CD4-positive, alpha-beta T cell treated with Interleukin-17A for 4 hours (primary cell): Measurements from ENCODE around the gene TMEM163.
"Not testable (repeated sequence)": the region's sequence is repeated elsewhere in the genome, so short reads cannot be mapped to it uniquely, and the experiment has no call there.

Source experiments
- DNase-seq: peaks from one replicate; pipeline ENCODE4 v3.0.0-alpha.2; 2020; ENCODE audit warnings: mixed read lengths

TMEM163 gene

DNA sequence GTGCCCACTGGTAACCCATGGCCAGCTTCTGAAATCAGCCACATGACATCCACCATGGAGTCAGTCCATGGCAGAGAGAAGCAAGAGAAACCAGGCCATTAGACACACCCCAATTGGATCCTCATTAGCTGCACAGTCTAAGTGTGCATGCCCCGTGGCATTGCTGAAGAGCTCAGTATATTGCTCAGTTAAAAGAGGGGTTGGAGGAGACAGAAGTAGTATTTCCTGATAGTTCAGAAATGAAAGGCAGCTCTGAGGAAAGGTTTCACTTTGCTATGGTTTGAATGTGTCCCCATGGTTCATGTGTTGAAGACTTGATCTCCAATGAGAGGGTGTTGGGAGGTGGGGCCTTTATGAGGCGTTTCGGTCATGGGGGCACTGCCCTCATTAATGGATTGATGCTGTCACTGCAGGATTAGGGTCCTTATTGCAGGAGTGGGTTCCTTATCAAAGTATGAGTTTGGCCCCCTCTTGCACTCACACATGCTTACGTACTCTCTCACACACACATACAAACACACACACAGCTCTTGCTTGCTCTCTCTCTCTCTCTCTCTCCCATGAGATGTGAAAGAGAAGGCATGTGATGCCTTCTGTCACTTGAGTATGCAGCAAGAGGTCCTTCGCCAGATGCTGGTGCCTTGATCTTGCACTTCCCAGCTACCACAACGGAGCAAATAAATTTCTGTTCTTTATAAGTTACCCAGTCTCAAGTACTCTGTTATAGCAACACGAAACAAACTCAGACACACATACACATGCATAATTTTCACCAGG lies 58.0 kb downstream of the TMEM163 start:
- no peak for DNase-seq

- no peak for DNase-seq
Measured at GRCh38 chr2:134659724-134660123, 59.1 kb downstream of the TMEM163 start.

- peak; percentile 62 for DNase-seq
Measured at GRCh38 chr2:134657650-134658250, 61.0 kb downstream of the TMEM163 start.

GRCh38 chr2:134656391-134656790 lies 62.4 kb downstream of the TMEM163 start:
- not testable (repeated sequence) for DNase-seq

DNA sequence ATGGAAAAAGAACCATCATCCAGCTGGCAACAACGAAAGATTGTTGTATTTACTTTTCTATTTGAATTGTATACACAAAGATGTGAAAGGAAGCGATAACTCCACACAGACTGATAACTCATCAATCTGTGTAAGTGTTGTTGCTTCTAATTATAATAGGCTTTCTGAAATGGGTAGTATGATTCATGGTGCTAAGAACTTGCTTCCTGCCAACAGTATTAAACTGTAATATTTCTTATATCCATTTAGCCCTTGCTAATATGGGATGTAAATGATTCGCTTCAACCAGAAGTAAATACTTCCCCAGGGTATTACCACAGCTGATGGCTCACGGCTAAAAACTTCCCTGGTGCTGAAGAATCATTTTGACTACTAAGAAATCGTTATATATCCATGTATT lies 70.2 kb downstream of the TMEM163 start:
- DNase-seq, result no peak

GRCh38 chr2:134647607-134648256 lies 71.1 kb downstream of the TMEM163 start:
- no peak for DNase-seq

- DNase-seq, result no peak
Measured at GRCh38 chr2:134642938-134643337, 75.9 kb downstream of the TMEM163 start.

DNA sequence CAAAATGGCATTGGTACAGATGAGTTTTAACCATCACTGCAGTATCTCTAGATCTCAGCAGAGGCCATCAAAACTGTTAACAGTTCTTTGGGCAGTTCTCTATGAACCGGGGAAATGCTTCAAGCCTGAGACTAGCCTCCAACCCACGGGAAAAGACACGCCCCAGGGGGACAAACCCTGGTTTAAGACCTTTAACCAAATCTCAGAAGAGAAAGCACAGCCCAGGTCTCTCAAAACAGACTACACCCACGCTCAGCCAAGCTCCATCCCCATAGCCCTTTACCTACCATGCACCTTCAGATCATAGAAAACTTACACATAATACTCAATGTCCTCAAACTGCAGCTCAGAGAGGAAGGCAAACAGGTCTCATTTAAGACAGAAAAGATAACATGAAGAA lies 78.3 kb downstream of the TMEM163 start:
- DNase-seq, result no peak

DNA sequence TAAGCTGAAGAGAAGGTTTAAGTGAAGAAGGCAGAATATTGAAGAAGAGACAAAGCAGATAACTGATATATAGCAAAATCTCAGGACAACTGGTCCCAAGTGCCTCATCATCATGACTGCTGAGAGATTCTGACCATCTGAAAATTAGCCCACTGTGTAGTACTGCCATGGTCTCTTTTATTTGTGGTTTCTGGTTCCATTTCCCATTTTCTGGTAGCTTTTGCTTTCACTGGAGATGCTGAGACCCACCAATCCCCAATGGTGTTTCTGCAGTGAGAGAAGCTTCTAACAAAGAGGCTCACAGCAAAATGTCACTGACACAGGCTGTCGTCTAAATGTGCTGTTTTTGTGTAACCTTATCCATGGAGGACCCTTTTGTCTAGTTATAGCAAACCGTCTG lies 79.5 kb downstream of the TMEM163 start:
- no peak for DNase-seq

- no peak for DNase-seq
Measured at GRCh38 chr2:134636714-134637113, 82.1 kb downstream of the TMEM163 start.

- peak; percentile 11 for DNase-seq
Measured at GRCh38 chr2:134634054-134634753, 84.6 kb downstream of the TMEM163 start.

GRCh38 chr2:134630504-134631159 lies 88.2 kb downstream of the TMEM163 start:
- DNase-seq, result no peak

DNA sequence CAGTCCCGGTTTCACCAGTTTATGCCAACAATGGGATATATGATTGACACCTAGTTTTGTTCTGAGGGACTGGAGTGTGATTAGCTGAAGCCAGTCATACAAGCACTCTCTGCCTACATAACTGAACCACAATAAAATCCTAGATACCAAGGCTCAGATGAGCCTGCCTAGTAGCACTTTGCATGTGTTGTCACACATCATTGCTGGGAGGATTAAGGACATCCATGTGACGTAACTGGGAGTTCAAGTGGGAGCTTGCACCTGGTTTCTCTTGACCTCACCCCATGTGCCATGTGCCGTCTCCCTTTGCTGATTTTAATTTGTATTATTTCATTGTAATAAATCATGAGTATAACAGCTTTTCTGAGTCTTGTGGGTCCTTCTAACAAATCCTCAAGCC lies 90.3 kb downstream of the TMEM163 start:
- DNase-seq, result no peak

- no peak for DNase-seq
Measured at GRCh38 chr2:134626781-134627180, 92.0 kb downstream of the TMEM163 start.

DNA sequence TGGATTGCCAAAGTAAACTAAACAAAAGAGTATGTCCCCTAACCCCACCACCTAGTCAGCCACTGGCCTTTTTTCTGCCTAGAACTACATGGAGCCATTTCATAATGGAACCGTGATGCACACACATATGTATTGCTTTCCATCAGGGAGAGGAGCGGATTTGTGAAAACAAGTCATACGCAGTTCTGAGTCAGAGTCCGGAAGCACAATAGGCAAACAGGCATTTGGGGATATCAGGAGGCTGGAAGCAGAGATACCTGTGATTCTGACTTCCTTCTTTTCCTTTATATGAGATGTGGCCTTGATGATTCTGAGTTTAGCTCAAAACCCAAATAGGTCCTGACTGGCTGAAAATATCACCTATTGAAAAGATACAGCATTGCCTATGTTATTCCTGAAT lies 93.5 kb downstream of the TMEM163 start:
- no peak for DNase-seq

DNA sequence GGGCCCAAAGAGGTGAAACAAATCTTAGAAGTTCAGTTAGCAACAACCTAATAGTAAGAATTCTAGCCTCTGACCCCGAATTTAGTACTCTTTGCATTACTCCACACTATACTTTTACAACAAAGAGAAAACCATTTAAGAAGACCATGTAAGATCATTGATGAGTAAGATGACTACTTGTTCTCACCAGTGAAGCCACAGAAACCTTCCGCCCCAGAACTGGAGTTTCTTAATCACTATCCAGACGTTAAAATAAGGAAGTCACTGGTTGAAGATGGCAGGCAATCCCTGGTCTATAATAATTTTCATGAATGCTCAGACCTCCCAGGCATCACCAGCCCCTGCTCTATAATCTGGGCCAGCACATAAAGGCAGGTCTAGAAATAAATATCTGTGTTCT lies 95.0 kb downstream of the TMEM163 start:
- DNase-seq, result no peak

GRCh38 chr2:134623046-134623445 lies 95.8 kb downstream of the TMEM163 start:
- no peak for DNase-seq

DNA sequence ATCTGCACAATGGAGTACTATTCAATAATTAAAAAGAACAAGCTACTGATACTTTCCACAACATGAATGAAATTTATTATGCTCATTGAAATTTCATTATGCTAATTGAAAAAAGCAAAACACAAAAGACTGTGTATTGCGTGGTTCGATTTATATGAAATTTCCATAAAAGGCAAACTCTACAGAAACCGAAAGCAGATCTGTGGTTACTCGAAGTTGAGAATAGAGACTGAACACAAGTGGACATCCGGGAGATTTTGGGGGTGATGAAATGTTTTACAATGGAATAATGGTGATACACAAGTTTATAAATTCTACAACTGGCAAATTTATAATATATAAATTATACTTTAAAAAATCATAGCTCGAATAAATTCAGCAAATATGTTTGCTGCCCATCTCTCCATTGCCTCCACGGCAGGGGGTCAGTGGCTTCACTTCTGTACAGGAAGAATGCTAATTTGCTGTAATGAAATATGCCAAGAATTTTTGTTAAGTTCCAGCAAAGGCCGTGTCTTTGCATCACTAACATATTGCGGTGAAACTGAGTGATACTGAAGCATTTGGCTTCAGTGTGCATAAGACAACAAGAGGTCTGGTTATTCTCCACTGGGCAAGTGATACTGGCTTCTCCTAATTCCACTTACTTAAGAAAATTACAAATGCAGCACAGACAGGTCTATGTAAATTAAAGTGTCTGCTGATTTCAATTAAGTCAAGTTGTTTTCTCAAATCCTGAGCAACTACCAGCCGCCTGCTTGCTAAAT lies 96.7 kb downstream of the TMEM163 start:
- no peak for DNase-seq

DNA sequence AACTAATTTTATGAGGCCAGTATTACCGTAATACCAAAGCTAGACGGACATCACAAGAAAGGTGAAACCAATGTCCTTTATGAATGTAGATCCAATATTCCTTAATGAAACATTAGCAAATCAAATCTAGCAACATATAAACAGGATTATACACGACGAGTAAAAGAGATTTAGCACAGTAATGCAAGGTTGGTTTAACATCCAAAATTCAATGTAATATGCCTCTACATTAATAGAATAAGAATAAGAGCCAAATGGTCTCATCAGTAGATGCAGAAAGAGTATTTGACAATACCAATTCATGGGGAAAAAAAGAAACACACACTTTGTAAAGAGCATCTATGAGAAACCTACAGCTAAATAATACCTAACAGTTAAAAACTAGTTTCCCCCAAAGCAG lies 99.5 kb downstream of the TMEM163 start:
- no peak for DNase-seq

GRCh38 chr2:134615480-134615879 lies 103.3 kb downstream of the TMEM163 start:
- DNase-seq, result not testable (repeated sequence)

- no peak for DNase-seq
Measured at GRCh38 chr2:134611316-134611715, 107.5 kb downstream of the TMEM163 start.

DNA sequence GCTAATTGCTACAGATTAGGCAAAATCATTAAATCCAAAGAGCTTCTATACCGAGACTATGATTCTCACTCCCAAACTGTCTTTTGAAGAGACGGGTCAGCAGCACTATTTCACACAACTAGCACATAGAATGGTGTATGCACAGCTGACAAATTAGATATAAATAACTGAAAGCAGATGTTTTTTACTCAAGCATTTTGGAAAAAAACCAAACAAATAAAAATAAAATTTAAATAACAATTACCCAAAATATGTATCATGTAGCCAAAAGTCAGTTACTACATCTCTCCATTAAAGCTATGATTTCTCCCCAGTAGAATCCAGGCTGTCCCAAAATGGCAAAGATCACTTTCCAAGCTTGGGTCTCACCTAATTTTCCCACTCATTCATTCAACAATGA lies 107.9 kb downstream of the TMEM163 start:
- DNase-seq, result no peak
